ENCODE results near the gene CLPTM1. TPM values are rescaled to one million over a fixed set of nuclear protein-coding genes. Genes with fewer than 3 reads are reported as not detected.

The CLPTM1 gene
- total RNA-seq, 4 donors from 2014 or later, result 61.3 to 116 (median 89.4) TPM

Other genes with a start within 250 kb of the CLPTM1 start
- 10 to 100 TPM in 1 of 4 donors, 1 to 10 TPM in 3; 7.2 to 15.7 (median 8.5) TPM for gene BCL3, start 206.7 kb upstream of the CLPTM1 start, total RNA-seq
- gene CBLC, start 177.5 kb upstream of the CLPTM1 start, total RNA-seq, result under 1 TPM in 1 of 4 donors, not detected in 3; 0.49 TPM
- gene BCAM, start 146.3 kb upstream of the CLPTM1 start, total RNA-seq, result 10 to 100 TPM; 10.2 to 24.6 (median 23.6) TPM
- gene NECTIN2, start 109.1 kb upstream of the CLPTM1 start, total RNA-seq, result 10 to 100 TPM; 10.3 to 20.8 (median 16.7) TPM
- gene TOMM40, start 64.1 kb upstream of the CLPTM1 start, total RNA-seq, result 100 to 1,000 TPM in 1 of 4 donors, 10 to 100 TPM in 3; 75.1 to 148 (median 86.0) TPM
- 10 to 100 TPM; 18.9 to 36.5 (median 29.1) TPM for gene APOE, start 49.6 kb upstream of the CLPTM1 start, total RNA-seq
- gene APOC1, start 40.8 kb upstream of the CLPTM1 start, total RNA-seq, result 10 to 100 TPM in 1 of 4 donors, 1 to 10 TPM in 3; 1.1 to 18.7 (median 7.9) TPM
- not detected for gene APOC4, start 13.1 kb upstream of the CLPTM1 start, total RNA-seq
- 10 to 100 TPM in 1 of 4 donors, 1 to 10 TPM in 1, not detected in 2; 8.9 to 24.0 TPM for gene APOC2, start 9.3 kb upstream of the CLPTM1 start, total RNA-seq
- gene RELB, start 46.1 kb downstream of the CLPTM1 start, total RNA-seq, result 10 to 100 TPM in 3 of 4 donors, 1 to 10 TPM in 1; 8.4 to 21.5 (median 12.9) TPM
- 100 to 1,000 TPM in 2 of 4 donors, 10 to 100 TPM in 2; 28.8 to 121 (median 91.5) TPM for gene CLASRP, start 83.7 kb downstream of the CLPTM1 start, total RNA-seq
- gene ZNF296, start 121.1 kb downstream of the CLPTM1 start, total RNA-seq, result not detected
- gene GEMIN7, start 123.9 kb downstream of the CLPTM1 start, total RNA-seq, result 10 to 100 TPM; 18.6 to 33.4 (median 27.9) TPM
- 10 to 100 TPM; 30.5 to 51.1 (median 39.7) TPM for gene PPP1R37, start 137.8 kb downstream of the CLPTM1 start, total RNA-seq
- gene NKPD1, start 205.6 kb downstream of the CLPTM1 start, total RNA-seq, result under 1 TPM in 1 of 4 donors, not detected in 3; 0.16 TPM
- 10 to 100 TPM; 18.4 to 29.2 (median 24.8) TPM for gene TRAPPC6A, start 222.9 kb downstream of the CLPTM1 start, total RNA-seq
- gene BLOC1S3, start 223.4 kb downstream of the CLPTM1 start, total RNA-seq, result 10 to 100 TPM in 1 of 4 donors, 1 to 10 TPM in 3; 1.9 to 14.9 (median 5.8) TPM

Data from gastrocnemius medialis (tissue), 4 donors.